NCI-H1092 (cell line): Measurements from ENCODE around the gene CSMD2.

ENCODE experiments used
- DNase-seq: peaks from one replicate; lab custom pipeline; 2025; lab: John Stamatoyannopoulos, UW

Gene CSMD2

DNA sequence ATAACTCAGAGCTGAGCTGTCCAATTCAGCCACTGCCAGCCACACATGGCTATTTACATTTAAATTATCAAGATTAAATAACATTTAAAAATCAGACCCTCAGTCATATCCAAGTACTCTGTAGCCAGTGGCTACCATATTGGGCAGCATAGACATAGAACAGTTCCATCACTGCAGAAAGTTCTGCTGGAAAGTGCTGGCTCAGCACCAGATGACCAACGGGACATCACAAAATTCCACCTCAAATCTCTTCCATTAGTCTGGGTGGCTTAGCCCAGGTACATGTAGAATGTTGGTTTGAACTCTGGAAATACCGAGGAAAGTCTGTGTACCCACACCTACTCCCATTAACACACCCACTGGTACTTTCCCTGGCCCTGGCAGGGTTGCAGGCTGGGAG is 563.3 kb downstream of the CSMD2 start:
- no peak for DNase-seq

DNA sequence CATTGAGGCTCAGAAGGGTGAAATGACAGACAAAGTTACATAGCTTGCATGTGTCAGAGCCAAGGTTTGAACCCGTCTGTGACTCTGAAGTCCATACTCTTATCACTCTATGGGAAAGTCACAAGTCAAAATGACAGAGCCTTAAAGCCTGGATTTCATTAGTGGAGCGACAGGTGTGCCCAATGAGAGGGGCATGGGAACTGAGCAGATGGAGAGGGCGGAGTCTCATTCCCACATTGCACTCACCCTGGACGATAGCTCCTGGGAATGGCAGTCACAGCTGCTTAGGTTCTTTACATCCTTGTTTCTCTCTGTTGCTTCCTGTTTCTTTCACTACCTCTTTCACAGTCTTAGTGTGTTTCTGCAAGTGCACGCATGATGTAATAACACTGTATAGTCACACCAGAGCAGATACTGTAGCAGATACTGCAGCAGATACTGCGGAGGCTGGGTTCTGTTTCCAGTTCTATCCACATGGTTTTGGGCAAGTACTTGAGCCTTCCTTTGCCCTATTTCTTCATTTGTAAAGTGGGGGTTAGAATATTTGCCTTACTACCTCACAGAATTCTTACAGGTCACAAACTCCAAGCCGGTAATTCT is 565.4 kb downstream of the CSMD2 start:
- no peak for DNase-seq

DNA sequence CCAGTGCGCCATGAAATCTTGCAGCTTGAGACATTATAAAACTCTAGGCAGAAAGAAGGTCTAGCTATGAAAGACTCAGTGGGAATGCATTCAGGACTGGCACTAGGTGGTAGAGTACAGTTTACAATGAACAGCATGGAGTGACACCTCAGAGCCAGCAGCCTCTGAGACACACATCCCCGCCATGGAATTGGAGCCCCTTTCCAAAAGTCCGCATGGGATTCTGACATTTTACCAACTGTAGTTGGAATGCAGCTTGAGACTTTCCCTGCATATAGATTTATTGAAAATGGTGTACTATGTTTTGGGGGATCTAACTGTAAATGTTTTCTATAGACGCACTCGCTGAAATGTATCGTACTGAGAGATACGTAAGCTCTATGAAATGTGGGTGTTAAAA is 576.3 kb downstream of the CSMD2 start:
- DNase-seq, result no peak

DNA sequence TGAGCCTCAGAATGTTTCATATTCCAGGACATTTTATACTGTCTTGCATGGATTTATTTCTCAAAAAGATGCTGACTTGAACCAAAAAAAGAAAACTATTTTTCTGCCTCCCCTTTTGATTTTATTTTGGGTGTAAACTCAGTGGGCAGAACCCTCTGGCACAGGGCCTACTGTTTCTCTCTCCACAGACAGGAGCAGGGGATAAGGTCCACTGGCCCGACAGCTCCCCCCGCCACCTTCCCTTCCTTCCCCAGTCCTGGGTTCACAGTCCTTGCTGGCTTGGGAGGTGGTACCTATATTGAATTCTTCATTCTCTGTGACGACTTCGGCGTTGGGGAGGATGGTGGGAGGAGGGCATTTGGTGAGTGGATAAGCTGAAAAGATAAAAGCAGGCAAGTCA is 578.2 kb downstream of the CSMD2 start:
- no peak for DNase-seq

DNA sequence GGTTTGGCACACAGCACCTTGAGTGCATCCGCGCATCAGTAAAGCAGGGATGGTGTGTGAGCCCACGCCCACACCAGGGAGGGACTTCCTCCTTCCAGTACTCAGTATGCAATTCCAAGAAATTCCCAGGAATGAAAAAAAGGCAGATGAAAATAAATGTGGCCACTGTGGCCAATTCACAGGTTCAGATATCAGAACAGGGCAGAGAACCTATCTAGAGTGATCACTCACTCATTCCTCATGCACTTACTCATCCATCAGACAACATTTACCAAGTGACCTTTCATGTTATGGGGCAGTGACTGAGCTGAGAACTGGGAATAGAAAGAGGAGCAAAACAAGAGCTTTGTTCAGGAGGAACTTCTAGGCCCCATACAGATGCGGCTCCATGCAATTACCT is 578.9 kb downstream of the CSMD2 start:
- DNase-seq, result no peak

DNA sequence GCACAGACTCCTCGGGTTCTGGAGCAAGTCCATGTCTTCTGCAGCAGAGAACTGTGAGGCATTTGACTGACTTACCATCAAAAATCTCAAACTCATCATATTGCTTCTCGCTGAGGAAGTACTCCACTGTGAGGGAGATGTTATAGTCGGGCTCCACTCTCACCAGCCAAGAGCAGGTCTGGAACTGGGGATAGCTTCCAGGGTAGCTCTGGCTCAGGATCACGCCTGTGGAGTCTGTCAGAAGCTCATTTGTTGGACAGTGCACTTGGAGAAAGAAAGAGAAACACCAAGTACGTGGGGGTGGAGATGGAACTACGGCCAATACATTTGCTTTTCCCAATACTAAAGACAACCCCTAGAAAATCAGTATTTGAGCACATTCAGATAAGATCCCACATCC is 581.5 kb downstream of the CSMD2 start:
- DNase-seq, result no peak

DNA sequence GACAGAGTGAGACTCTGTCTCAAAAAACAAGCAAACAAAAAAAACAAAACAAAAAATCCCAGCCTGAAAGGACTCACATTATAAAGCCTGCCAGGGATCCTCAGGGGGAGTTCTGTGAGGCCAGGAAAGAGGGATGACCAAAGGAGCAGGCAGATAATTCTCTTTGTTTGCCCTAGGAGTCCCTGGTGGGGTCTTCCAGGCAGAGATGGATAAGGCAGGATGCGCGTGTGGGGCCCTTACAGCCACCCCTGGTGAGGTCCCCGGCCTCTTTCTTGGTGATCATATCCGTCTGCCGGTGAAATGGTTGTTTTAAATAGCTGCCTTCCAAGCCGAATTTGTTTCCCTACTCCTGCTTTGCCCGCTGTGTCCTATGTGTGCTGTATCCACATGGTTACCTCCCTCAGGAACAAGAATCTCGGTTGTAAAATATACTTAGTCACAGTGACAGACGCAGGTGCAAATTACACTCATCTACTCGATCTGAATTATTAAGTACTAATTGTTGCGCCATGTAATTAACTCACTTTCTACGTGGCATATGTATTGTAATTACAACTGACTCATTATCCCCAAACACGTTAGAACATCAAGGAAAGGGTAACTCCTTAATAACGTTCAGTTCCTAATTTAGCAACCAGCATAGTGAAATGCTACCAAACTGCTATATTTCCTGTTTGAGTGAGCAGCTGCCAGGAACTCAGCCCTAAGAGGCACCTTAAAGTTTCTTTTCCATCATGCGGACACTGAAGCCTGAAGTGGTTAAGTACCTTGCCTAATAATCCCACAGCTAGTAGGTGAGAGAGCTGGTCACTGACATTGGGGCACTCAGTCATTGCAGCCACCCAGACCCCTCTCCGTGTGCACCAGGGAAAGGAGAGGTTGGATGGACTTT is 586.2 kb downstream of the CSMD2 start:
- DNase-seq, result no peak

DNA sequence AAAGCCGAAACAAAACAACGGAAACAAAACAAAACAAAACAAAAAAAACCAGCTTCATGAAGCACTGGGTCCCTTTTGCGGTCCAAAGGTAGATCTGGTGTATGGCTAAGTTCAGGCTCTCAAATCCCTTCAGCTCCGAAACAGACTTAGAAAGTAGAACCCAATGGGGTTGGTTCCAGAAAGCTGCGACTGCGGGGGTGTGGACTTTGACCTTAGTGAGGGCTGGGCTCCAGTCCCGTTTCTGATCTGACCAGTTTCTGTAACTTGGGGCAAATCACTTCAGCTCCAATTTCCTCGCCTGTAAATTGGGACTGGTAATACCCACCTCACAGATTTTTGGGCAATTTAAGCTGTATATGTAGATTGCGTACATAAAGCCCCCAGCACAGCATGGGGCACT is 587.4 kb downstream of the CSMD2 start:
- DNase-seq, result no peak

DNA sequence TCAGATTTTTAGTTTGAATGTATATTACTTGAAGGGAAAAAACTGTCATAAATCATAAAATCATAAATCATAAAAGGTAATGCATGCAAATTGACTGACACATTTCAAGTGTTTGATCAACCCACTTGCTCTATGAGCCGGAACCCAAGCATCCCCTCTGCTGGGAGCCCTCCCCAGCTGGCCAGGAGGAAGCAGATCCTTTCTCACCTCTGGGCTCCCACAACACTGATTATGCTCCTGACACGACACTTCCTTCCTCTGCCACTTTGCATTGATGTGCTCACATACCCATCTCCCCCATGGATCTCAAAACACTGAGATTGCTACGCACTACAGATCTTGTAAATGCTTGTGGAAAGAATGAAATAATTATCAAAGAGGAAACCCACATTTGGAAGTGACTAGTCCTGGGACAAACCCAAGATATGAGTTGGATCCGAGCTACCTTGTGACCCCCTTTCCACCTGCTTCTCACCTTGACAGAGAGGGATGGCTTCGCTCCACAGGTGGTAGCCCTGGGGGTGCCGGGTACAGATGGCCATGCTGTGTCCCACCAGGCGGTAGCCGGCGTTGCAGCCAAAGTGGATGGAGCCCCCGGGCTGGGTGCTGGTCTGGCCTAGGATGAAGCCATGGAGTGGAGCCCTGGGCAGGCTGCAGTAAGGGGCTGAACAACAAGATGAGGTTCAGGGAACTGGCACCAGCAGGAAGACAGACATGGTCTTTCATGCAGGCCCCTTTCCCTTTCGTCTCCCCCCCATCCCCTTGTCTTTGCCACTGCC is 588.0 kb downstream of the CSMD2 start:
- DNase-seq, result no peak

DNA sequence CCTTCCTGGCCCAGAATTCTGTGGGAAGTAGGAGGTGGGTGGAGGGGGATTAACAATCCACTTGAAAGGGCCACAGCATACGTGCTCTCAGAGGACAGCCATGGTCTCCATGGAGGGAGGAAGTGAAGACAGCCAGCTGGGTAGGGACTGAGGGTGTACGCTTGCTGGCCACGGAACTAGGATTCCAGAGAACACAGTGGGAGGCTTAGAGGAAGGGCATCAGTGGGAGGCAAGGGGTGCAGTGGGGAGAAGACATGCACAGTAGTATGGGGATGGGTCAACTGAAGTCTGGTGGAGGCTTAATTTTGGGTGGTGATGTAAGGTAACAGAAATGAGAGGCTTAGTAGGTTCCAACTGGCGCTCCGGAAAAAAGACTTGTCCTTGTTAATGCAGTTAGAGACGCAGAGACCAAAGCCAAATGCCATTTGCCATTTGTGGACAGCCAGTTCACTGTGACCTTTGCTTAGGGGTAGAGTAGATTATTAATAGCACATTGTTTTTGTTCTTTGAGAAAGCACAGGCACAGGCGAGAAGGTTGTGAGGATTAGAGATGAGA is 589.6 kb downstream of the CSMD2 start:
- DNase-seq, result no peak

DNA sequence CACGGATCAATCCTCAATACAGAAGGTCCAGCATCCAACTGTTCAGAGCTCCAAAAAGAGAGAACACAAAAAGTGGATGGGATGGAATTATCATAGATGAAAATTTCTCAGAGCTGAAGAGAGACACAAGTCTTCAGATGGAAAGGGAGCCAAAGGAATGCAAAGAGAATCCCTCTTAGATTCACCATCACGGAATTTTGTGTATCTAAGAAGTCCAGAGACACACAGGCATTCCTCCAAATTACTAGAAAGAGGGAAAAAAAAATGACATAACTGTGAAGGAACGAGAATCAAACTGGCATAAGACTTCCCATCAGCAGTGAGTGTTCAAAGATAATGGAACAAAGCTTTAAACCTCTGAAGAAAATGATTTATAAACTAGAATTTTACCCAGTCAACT is 591.4 kb downstream of the CSMD2 start:
- no peak for DNase-seq

DNA sequence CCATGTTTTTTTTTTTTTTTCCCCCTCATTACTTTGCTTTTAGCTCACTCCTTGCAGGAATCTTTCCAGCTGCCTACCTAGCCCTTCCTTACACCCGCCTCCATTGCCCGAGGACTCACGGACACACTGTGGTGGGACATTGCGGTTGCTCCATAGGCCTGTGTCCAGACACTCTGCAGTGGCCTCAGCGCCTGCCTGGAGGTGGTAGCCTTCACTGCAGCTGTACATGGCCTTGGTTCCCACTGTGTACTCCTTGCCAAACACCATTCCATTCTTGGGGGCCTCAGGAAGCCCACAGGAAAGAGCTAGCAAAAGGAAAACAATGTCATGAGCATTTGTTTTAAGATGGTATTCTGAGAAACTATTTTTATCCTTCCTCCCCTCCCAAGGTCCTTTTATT is 592.6 kb downstream of the CSMD2 start:
- DNase-seq, result no peak

DNA sequence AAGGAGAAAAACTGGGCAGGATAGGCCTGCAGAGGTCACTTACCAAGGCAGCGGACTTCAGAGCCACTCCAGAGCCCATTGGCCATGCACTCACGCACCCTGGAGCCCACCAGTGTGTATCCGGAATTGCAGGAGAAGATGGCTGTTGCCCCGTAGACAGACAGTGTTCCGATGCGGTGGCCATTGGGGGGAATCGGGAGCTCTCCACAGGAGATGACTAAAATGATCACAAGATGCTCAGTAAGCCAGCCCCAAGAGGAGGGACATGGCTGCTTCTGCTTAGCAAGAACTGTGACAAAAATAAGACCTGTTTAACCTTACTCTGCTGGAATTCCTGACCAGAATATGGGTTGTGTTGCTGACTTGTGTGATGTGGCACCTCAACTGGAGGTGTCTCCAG is 595.7 kb downstream of the CSMD2 start:
- DNase-seq, result no peak

DNA sequence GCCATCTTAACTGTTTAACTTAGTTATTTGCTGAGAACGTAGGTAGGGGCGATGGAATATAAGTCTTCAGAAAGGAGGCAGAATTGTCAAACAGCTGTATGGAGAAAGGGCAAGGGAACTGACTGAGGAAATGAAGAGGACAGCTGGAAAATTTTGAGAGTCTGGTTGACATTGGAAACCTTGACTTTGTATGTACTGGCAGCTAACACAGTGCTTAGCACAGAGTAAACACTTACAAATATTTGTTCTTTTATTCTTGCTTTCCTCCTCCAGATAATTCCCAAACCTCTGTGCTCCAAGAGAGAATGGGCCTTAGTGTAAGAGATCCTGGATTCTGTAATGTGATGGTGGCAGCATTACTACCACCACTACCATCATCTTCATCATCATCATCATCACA is 601.3 kb downstream of the CSMD2 start:
- DNase-seq, result no peak

DNA sequence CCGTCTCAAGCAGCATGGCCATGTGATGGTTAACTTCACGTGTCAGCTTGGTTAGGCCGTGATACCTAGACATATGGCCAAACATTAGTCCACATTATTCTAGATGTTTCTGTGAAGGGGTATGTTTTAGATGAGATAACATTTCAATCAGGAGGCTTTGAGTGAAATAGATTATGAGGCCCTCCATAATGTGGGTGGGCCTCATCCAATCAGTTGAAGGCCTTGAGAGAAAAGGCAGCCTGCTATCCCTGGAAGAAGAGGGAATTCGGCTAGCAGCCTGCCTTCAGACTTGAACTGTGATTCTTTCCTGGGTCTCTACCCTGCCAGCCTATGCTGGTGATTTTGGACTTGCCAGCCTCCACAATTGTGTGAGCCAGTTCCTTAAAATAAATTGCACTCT is 602.5 kb downstream of the CSMD2 start:
- DNase-seq, result no peak

DNA sequence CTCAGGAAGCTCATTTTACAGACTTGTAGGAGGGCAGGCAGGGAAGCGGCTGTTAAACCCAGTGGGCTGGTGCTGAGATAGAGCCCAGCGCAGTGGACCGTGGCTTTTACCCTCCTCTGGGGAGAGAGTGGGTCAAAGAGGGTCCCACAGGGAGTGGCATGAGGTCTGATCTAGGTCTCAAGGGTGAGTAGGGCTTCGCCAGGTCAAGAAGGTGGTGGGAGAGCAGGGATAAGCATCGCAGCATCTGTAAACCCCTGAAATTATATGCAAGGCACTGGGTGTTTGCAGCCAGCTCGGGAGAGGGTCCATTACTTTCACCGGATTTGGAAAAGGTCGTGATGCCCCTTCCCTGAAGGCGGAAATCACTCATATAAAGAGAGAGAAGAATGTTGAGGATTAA is 603.5 kb downstream of the CSMD2 start:
- no peak for DNase-seq

DNA sequence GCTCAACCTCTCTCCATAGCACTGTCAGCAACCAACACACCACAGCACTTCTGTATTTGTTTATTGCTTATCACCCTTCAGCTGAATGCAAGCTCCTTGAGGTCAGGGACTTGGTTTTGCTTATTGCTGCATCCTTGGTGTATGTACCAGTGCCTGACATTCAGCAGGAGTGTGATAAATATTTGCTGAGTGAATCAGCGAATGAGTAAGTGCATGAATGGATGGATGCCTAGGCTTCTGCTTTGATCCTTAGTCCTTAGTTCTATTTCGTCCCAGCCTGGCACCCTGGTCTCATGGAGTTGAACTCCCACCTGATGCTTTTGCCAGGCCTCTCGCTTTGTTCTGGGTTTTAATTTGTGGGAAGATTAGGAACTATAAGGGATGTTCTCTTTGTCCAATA is 604.4 kb downstream of the CSMD2 start:
- no peak for DNase-seq

DNA sequence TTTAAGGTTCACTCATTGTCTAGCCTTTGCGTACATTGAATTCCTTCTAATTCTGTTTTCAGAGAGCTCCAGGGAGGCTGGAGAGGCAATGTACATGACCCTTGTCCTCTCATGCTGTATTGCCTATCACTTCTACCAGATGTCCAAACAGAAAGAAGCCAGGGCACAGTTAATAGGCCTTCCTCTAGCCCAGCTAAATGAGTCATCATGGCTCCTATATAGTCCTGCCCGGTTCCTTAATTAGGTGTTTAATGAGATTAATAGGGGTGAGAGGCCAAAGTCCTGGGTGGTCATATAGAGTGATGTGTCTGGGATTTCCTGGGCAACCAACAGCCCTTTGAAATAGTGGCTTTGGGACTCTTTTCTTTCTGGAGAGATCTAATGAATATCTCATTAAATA is 616.3 kb downstream of the CSMD2 start:
- no peak for DNase-seq

DNA sequence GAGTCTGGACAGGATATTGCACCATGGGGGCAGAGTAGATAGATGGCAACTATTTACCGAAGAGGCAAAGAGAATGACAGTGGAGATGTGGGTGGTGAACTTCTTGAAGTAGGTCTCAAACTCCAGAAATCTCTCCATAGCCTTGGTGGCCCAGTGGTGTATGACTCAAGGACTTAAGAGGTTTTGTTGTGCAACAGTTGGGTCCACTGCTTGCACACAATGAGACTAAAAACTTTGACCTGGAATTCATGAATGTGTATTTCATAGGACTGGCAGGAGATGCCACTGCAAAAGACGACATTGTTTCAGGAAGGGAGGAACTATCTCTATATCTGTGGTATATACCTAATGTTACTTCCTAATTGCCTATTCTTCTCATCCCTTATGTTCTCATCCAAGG is 616.7 kb downstream of the CSMD2 start:
- no peak for DNase-seq

DNA sequence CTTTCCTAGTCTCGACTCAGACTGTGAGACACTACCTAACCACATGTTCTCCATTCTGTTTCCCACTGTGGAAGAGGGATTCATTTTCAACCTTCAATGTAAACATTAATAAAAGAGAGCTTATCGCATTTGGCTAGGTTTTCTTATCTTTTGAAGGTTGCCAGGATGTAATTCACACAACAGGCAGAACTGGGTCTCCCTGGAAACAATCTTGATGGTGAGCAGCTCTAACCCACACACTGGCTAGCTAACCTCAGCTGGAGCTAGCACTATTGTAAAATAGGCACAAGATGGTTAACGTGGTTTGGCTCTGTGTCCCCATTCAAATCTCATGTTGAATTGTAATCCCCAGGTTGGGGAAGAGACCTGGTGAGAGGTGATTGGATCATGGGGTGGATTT is 617.5 kb downstream of the CSMD2 start:
- no peak for DNase-seq

DNA sequence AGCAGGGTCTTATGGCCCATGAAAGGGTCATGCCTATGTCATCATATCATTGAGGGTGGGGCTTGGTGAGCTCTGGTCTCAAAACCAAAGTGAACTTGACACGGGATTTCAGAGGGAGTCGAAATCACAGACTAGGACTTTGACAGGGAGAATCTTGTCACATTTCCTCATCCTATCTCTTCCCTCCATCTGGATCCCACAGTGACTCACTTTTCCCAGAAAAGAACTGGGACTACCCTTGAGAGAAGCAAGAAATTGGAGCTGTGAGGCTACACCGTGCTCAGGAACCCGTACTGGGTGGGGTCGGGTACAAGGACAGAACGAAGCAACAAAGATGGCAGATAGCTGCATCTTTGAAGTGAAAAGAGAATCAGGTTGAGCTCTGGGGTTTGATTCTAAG is 623.1 kb downstream of the CSMD2 start:
- no peak for DNase-seq

DNA sequence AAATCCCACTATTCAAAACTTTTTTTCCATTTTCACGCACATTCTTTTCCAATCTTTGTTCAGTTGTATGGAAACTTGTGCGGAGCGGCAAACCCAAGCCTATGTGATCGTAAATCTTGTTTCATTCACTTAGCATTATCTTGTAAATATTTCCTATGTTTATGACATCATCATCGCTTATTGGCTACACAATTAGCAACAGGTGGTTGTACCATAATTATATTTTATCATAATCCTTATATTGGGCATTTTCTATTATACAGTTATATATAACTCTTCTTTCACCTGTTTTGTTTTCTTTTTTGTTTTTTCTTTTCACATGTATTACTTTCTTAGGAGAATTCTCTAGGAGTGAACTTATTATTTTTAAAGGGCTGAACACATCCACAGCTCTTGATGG is 627.1 kb downstream of the CSMD2 start:
- no peak for DNase-seq

DNA sequence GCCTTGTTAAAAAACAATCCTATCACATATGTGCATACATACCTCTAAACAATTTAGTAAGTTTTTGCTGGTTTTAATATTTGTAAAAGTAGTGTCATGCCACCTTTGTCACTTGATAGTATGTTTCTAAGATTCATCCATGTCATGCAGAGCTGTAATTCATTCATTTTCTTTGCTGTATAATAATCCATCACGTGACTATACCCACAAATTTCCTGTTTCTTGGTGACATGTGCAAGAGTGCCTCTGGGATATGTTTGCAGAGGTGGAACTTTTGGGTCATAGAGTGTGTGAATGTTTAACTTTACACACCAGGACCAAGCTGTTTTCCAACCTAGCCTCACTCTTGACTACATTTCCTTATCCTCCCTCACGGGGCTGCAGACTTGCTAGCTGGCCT is 629.7 kb downstream of the CSMD2 start:
- no peak for DNase-seq
